ENCODE measurements around the gene GRID2. TPM values are rescaled to one million over a fixed set of nuclear protein-coding genes. Genes with fewer than 3 reads are reported as not detected.

Gene GRID2
- polyA plus RNA-seq, 1 donor (not counting 4 experiments of a cell fraction or from before 2014, with no cell fraction given), result not detected

DNA sequence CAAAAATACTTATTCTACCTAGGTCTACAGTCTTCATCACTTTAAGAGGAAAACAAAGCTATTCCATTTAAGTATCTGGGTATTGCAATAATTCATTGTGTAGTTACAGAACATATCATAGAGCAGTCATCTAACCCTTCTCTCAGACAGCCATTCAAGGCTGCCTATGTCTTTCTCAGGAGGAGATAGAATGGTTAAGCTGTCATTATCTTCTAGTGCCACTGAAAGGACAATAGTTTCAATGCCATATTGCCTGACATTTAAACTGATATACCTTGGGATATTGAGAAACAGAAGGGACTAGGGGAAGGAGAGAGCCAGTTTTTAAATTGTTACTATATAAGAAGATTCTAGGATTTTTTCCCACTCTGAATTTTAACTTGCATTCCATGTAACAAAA lies 527.0 kb downstream of the GRID2 start:
- H3K27me3 ChIP-seq (ENCODE audit: control insufficient read depth, extremely low read depth, insufficient read depth, low read length), result no peaks in the 10 kb centered on the region
- no peak for DNase-seq (ENCODE audit: low read depth, low spot score)
- H3K27ac ChIP-seq (ENCODE audit: control insufficient read depth, insufficient read depth, low read length), result no peak overlapping the region
- no peaks in the 10 kb centered on the region for H3K79me2 ChIP-seq (ENCODE audit: control insufficient read depth, insufficient read depth, low read length)
- H3K9me1 ChIP-seq (ENCODE audit: control insufficient read depth, extremely low read depth, insufficient read depth, low read length), result no peaks in the 10 kb centered on the region
- no peak for FAIRE-seq
- H4K20me1 ChIP-seq (ENCODE audit: control insufficient read depth, extremely low read depth, insufficient read depth, low read length), result no peaks in the 10 kb centered on the region
- no peak for TF ChIP-seq EZH2 (IDR thresholded peaks at IDR 0.05; ENCODE audit: low read length)
- TF ChIP-seq, protein P1, sequence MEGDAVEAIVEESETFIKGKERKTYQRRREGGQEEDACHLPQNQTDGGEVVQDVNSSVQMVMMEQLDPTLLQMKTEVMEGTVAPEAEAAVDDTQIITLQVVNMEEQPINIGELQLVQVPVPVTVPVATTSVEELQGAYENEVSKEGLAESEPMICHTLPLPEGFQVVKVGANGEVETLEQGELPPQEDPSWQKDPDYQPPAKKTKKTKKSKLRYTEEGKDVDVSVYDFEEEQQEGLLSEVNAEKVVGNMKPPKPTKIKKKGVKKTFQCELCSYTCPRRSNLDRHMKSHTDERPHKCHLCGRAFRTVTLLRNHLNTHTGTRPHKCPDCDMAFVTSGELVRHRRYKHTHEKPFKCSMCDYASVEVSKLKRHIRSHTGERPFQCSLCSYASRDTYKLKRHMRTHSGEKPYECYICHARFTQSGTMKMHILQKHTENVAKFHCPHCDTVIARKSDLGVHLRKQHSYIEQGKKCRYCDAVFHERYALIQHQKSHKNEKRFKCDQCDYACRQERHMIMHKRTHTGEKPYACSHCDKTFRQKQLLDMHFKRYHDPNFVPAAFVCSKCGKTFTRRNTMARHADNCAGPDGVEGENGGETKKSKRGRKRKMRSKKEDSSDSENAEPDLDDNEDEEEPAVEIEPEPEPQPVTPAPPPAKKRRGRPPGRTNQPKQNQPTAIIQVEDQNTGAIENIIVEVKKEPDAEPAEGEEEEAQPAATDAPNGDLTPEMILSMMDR (optimal IDR thresholded peaks at IDR 0.05 in 1 of 3, IDR thresholded peaks at IDR 0.05 in 1 of 3, conservative IDR thresholded peaks at IDR 0.05 in 1 of 3; ENCODE audit: extremely low read depth in 1 of 3, insufficient read depth in 2 of 3, low read length in 3 of 3), result no peak
- H3K4me2 ChIP-seq (ENCODE audit: control insufficient read depth, extremely low read depth, insufficient read depth, low read depth, low read length), result no peak overlapping the region
- dilution Hi-C loops (cut with MboI; ENCODE audit: extremely low pct_ligation_motif_present, low sequenced_read_pairs), result no loop called here
- H2AFZ ChIP-seq (ENCODE audit: control insufficient read depth, low read length), result no peak overlapping the region
- H3K9ac ChIP-seq (ENCODE audit: control insufficient read depth, extremely low read depth, insufficient read depth, low read length), result no peak overlapping the region
- H3K36me3 ChIP-seq (ENCODE audit: control insufficient read depth in 2 of 2, extremely low read depth in 1 of 2, insufficient read depth in 2 of 2, low read length in 2 of 2), result no peaks in the 10 kb centered on the region
- no peaks in the 10 kb centered on the region for H3K4me1 ChIP-seq (ENCODE audit: control insufficient read depth, extremely low read depth, insufficient read depth, low read length)
- H3K4me3 ChIP-seq (ENCODE audit: control insufficient read depth in 2 of 3, extremely low read depth in 1 of 3, insufficient read depth in 2 of 3, low read depth in 1 of 3, low read length in 3 of 3), result no peak overlapping the region
- no peaks in the 10 kb centered on the region for H3K9me3 ChIP-seq (ENCODE audit: control insufficient read depth, low read depth, low read length)

GRCh38 chr4:92840880-92841279 lies 537.1 kb downstream of the GRID2 start:
- no peak overlapping the region for H3K4me3 ChIP-seq (ENCODE audit: control insufficient read depth in 2 of 3, extremely low read depth in 1 of 3, insufficient read depth in 2 of 3, low read depth in 1 of 3, low read length in 3 of 3)
- H3K27me3 ChIP-seq (ENCODE audit: control insufficient read depth, extremely low read depth, insufficient read depth, low read length), result no peaks in the 10 kb centered on the region
- FAIRE-seq (no peak), DNase-seq (ENCODE audit: low read depth, low spot score) (no peak)
- H4K20me1 ChIP-seq (ENCODE audit: control insufficient read depth, extremely low read depth, insufficient read depth, low read length), result no peaks in the 10 kb centered on the region
- H3K4me2 ChIP-seq (ENCODE audit: control insufficient read depth, extremely low read depth, insufficient read depth, low read depth, low read length), result no peak overlapping the region
- H3K9ac ChIP-seq (ENCODE audit: control insufficient read depth, extremely low read depth, insufficient read depth, low read length), result no peak overlapping the region
- no peaks in the 10 kb centered on the region for H3K79me2 ChIP-seq (ENCODE audit: control insufficient read depth, insufficient read depth, low read length)
- no peaks in the 10 kb centered on the region for H3K36me3 ChIP-seq (ENCODE audit: control insufficient read depth in 2 of 2, extremely low read depth in 1 of 2, insufficient read depth in 2 of 2, low read length in 2 of 2)
- H3K4me1 ChIP-seq (ENCODE audit: control insufficient read depth, extremely low read depth, insufficient read depth, low read length), result no peaks in the 10 kb centered on the region
- TF ChIP-seq, protein P1 (optimal IDR thresholded peaks at IDR 0.05 in 1 of 3, IDR thresholded peaks at IDR 0.05 in 1 of 3, conservative IDR thresholded peaks at IDR 0.05 in 1 of 3; ENCODE audit: extremely low read depth in 1 of 3, insufficient read depth in 2 of 3, low read length in 3 of 3), result no peak
- TF ChIP-seq EZH2 (IDR thresholded peaks at IDR 0.05; ENCODE audit: low read length), result no peak
- H2AFZ ChIP-seq (ENCODE audit: control insufficient read depth, low read length), result no peak overlapping the region
- no peaks in the 10 kb centered on the region for H3K9me1 ChIP-seq (ENCODE audit: control insufficient read depth, extremely low read depth, insufficient read depth, low read length)
- no peaks in the 10 kb centered on the region for H3K9me3 ChIP-seq (ENCODE audit: control insufficient read depth, low read depth, low read length)
- dilution Hi-C loops (cut with MboI; ENCODE audit: extremely low pct_ligation_motif_present, low sequenced_read_pairs), result no loop called here
- H3K27ac ChIP-seq (ENCODE audit: control insufficient read depth, insufficient read depth, low read length), result no peak overlapping the region
